Measurements from ENCODE around the gene FCER1G. TPM values are rescaled to one million over a fixed set of nuclear protein-coding genes. Genes with fewer than 3 reads are reported as not detected.
A peak's percentile ranks its signal among the peaks of the same experiment; 100 is the strongest.

The FCER1G gene
- total and polyA plus RNA-seq, 9 of the 15 experiments (the other 6 are each of a cell fraction or from before 2014, with no cell fraction given): 0.15 to 0.69 (median 0.31) TPM; not detected in 2

- TF ChIP-seq FOXO4 (CRISPR knock-in tag; IDR thresholded peaks at IDR 0.05) (no peak), ARHGAP35 (IDR thresholded peaks at IDR 0.05; ENCODE audit: partially characterized antibody) (no peak), SFPQ (IDR thresholded peaks at IDR 0.05; ENCODE audit: low read depth, low read length) (no peak), ZNF696 (CRISPR knock-in tag; conservative IDR thresholded peaks at IDR 0.05) (no peak), SRF (CRISPR knock-in tag; IDR thresholded peaks at IDR 0.05) (peak in 1 of 2 experiments; percentile 69; a peak in 1 of 4 replicates), NFE2L1 (tag; IDR thresholded peaks at IDR 0.05; ENCODE audit: borderline replicate concordance, low read depth) (no peak), THAP7 (CRISPR knock-in tag; IDR thresholded peaks at IDR 0.05) (peak; percentile 9; the same call in 1 of the 2 replicates), WHSC1 (IDR thresholded peaks at IDR 0.05; ENCODE audit: low read length) (no peak), ZFP36 (IDR thresholded peaks at IDR 0.05; ENCODE audit: low read depth, low read length, partially characterized antibody) (no peak), NR2C2 (CRISPR knock-in tag; IDR thresholded peaks at IDR 0.05) (no peak), NR2C2 (tag; IDR thresholded peaks at IDR 0.05) (peak; percentile 60), CEBPZ (IDR thresholded peaks at IDR 0.05; ENCODE audit: borderline replicate concordance, low read depth, low read length) (no peak), ZBTB9 (CRISPR knock-in tag; IDR thresholded peaks at IDR 0.05) (peak; percentile 56), SIX5 (IDR thresholded peaks at IDR 0.05; ENCODE audit: borderline replicate concordance in 1 of 2, insufficient read depth in 1 of 2, low read depth in 1 of 2, low read length in 2 of 2) (no peak), SMARCE1 (IDR thresholded peaks at IDR 0.05) (peak; percentile 98), MIER1 (IDR thresholded peaks at IDR 0.05; ENCODE audit: low read depth) (no peak), ZNF785 (CRISPR knock-in tag; IDR thresholded peaks at IDR 0.05) (no peak)
Observed at GRCh38 chr1:161165742-161166668, 49.1 kb upstream of the FCER1G start, which contains the start of gene PPOX (continued).
